A549 (cell line): ENCODE data around the gene OR2T27. TPM values are rescaled to one million over a fixed set of nuclear protein-coding genes. Genes with fewer than 3 reads are reported as not detected.
"Not testable (repeated sequence)": the region's sequence is repeated elsewhere in the genome, so short reads cannot be mapped to it uniquely, and the experiment has no call there.

Experiments
- ATAC-seq, 2 experiments: fragments of 200-7000 bp in 1 of 2; fragments of >200 bp in 1 of 2; cut with Nextera tagmentation in 1 of 2; cut with Tn5 transposase in 1 of 2; 3 replicates each; pipeline versions ENCODE4 v1.8.0 to v1.9.1; 2018 to 2020; ENCODE audit warnings: mild to moderate bottlenecking in 1 of 2, moderate library complexity in 1 of 2
- CTCF ChIA-PET: fragments of 300-600 bp; sonication (Branson Sonifier 250); formaldehyde crosslinking; extraction: SDS; loops from one replicate; lab custom pipeline; 2021; ENCODE audit warnings: antibody characterized with exemption, inconsistent platforms; lab: Yijun Ruan, JAX
- POLR2A ChIA-PET: fragments of 350-600 bp; formaldehyde crosslinking; extraction: SDS; loops from one replicate; lab custom pipeline; 2021; ENCODE audit warnings: antibody characterized with exemption, inconsistent platforms; lab: Yijun Ruan, JAX
- DNase-seq, 2 experiments: peaks; one replicate each; pipeline versions ENCODE4 v3.0.0 to v3.0.0-alpha.2; 2011 to 2016; ENCODE audit warnings: low read depth in 1 of 2, low spot score in 1 of 2
- FAIRE-seq: peaks from 2 replicates; lab custom pipeline; 2011; peaks lifted over from hg19 to GRCh38; lab: Jason Lieb, UNC
- H3K27ac ChIP-seq, 2 experiments: fragments of >200 bp; sonication (Bioruptor Twin); formaldehyde crosslinking; 3 replicates each; pipeline ENCODE4 v1.5.1; 2016 to 2017
- H3K4me1 ChIP-seq: fragments of >200 bp; sonication (Bioruptor Twin); formaldehyde crosslinking; 3 replicates; pipeline ENCODE4 v1.6.1; 2016
- H3K4me2 ChIP-seq: fragments of >200 bp; sonication (Bioruptor Twin); formaldehyde crosslinking; 3 replicates; pipeline ENCODE4 v1.6.1; 2016
- H3K4me3 ChIP-seq: fragments of >200 bp; sonication (Bioruptor Twin); formaldehyde crosslinking; 3 replicates; pipeline ENCODE4 v1.5.1; 2016
- H3K9me3 ChIP-seq: fragments of >200 bp; sonication (Bioruptor Twin); formaldehyde crosslinking; 3 replicates; pipeline ENCODE4 v1.6.1; 2016
- CBX2 ChIP-seq: fragments of 200-600 bp; sonication (generic); IDR thresholded peaks from 2 replicates; pipeline ENCODE4 v1.6.1; 2016; ENCODE audit warnings: low read depth, mild to moderate bottlenecking, borderline replicate concordance
- EHMT2 ChIP-seq: fragments of 200-600 bp; sonication (generic); IDR thresholded peaks from 2 replicates; pipeline ENCODE4 v1.6.1; 2016; ENCODE audit warnings: antibody characterized with exemption, low read depth, mild to moderate bottlenecking, moderate library complexity
- EP300 ChIP-seq, 2 experiments: fragments of >200 bp; sonication (Bioruptor Twin); formaldehyde crosslinking; IDR thresholded peaks; 2 replicates in 1 of 2; 3 replicates in 1 of 2; pipeline ENCODE4 v1.6.1; 2016 to 2017
- HMGXB4 ChIP-seq: fragments of 250-450 bp; sonication (Bioruptor Pico); IDR thresholded peaks from 2 replicates; pipeline ENCODE4 v1.5.0; 2021; ENCODE audit warnings: mild to moderate bottlenecking, moderate library complexity, borderline replicate concordance
- PHF8 ChIP-seq: fragments of 200-600 bp; sonication (generic); IDR thresholded peaks from 2 replicates; pipeline ENCODE4 v1.6.1; 2016; ENCODE audit warnings: low read depth, mild to moderate bottlenecking, antibody characterized with exemption, moderate library complexity, borderline replicate concordance
- ZFP36 ChIP-seq: fragments of 450-650 bp; IDR thresholded peaks from 2 replicates; pipeline ENCODE4 v1.6.1; 2014; ENCODE audit warnings: borderline replicate concordance; ENCODE audit not compliant: partially characterized antibody
- WGBS: methylation state at CpG from one replicate; pipeline ENCODE4 v1.1.6; 2017; ENCODE audit errors: missing lambda C conversion rate; 5-methylcytosine and 5-hydroxymethylcytosine counted together
- polyA plus RNA-seq, 4 experiments: library from polyadenylated mRNA; depleted of rRNA in 3 of 4; stranded (reverse); fragments of >200 nt; fragmentation: RNase III in 1 of 4; extraction: RNeasy Plus Mini Kit Qiagen cat#74134 plus additional on column Dnase treatment in 1 of 4; gene quantifications; 2 replicates in 3 of 4; 3 replicates in 1 of 4; pipeline ENCODE4 v1.2.3, GENCODE V29; 2011 to 2017
- TF ChIP-seq, protein P1 (sequence below): fragments of 250-450 bp; sonication (Bioruptor Pico); IDR thresholded peaks from 2 replicates; pipeline ENCODE4 v1.5.0; 2020; ENCODE audit warnings: low read depth, mild to moderate bottlenecking, moderate library complexity
- TF ChIP-seq, protein P2 (sequence below): fragments of >200 bp; sonication (Bioruptor Twin); formaldehyde crosslinking; IDR thresholded peaks from 3 replicates; pipeline ENCODE4 v1.6.1; 2016

Gene OR2T27
- polyA plus RNA-seq, 2 of the 4 experiments (the other 2 are of a cell fraction) = not detected

DNA sequence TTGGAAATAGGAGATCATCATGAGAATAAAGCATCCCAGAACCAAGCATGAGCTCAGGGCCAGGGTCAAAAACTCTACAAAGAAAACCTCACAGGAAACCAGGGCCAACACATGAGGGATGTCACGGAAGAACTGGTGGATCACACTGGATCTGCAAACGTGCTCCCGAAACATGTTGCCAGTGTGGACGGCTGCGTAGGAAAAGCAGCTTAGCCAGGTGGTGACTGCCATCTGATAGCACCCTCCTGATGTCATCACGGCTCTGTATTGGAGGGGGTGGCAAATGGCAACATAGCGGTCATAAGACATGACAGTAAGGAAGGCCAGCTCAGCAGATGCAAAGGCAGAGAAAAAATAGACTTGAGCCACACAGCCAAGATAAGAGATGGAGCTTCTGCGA is 26.3 kb upstream of the OR2T27 start:
- Histone ChIP-seq H3K4me2 (no peak overlapping the region), H3K27ac (no peak overlapping the region), H3K4me3 (no peak overlapping the region), H3K4me1 (no peaks in the 10 kb centered on the region), H3K9me3 (no peaks in the 10 kb centered on the region)
- ChIA-PET POLR2A (no interaction called here), CTCF (interaction anchor here (1.1 kb wide), 1 partner anchor 18 kb away, joined by 3 read pairs; no protein-coding TSS in a partner anchor)
- FAIRE-seq (no peak), DNase-seq (no peak)
- WGBS = 20% methylated on average over 8 of the region's 8 CpGs
- no peak for TF ChIP-seq PHF8
- TF ChIP-seq, protein P1, sequence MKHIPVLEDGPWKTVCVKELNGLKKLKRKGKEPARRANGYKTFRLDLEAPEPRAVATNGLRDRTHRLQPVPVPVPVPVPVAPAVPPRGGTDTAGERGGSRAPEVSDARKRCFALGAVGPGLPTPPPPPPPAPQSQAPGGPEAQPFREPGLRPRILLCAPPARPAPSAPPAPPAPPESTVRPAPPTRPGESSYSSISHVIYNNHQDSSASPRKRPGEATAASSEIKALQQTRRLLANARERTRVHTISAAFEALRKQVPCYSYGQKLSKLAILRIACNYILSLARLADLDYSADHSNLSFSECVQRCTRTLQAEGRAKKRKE (CRISPR knock-in tag) = no peak
- TF ChIP-seq, protein P2, sequence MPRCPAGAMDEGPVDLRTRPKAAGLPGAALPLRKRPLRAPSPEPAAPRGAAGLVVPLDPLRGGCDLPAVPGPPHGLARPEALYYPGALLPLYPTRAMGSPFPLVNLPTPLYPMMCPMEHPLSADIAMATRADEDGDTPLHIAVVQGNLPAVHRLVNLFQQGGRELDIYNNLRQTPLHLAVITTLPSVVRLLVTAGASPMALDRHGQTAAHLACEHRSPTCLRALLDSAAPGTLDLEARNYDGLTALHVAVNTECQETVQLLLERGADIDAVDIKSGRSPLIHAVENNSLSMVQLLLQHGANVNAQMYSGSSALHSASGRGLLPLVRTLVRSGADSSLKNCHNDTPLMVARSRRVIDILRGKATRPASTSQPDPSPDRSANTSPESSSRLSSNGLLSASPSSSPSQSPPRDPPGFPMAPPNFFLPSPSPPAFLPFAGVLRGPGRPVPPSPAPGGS = no peak
- TF ChIP-seq EHMT2 = no peak
- no peak for TF ChIP-seq CBX2
- TF ChIP-seq EP300 (IDR thresholded peaks at IDR 0.05) = no peak
- TF ChIP-seq ZFP36 = no peak
- TF ChIP-seq, all 56 proteins: peak for 0
- no peak for ATAC-seq

GRCh38 chr1:248670003-248670402 is 14.7 kb upstream of the OR2T27 start:
- FAIRE-seq (peak; percentile 61), ATAC-seq (no peak), DNase-seq (peak in 1 of 2 experiments; percentile 6)
- CTCF ChIA-PET = no interaction called here
- no peaks in the 10 kb centered on the region; the same call in 2 of the 3 replicates for H3K9me3 ChIP-seq
- no peak overlapping the region for H3K4me2 ChIP-seq
- no peaks in the 10 kb centered on the region for H3K4me1 ChIP-seq
- no peak overlapping the region for H3K27ac ChIP-seq
- TF ChIP-seq HMGXB4 (CRISPR knock-in tag) (no peak), ZFP36 (peak; percentile 50)
- POLR2A ChIA-PET = no interaction called here
- 0% methylated on average over 1 of the region's 1 CpG for WGBS
- H3K4me3 ChIP-seq = no peak overlapping the region

DNA sequence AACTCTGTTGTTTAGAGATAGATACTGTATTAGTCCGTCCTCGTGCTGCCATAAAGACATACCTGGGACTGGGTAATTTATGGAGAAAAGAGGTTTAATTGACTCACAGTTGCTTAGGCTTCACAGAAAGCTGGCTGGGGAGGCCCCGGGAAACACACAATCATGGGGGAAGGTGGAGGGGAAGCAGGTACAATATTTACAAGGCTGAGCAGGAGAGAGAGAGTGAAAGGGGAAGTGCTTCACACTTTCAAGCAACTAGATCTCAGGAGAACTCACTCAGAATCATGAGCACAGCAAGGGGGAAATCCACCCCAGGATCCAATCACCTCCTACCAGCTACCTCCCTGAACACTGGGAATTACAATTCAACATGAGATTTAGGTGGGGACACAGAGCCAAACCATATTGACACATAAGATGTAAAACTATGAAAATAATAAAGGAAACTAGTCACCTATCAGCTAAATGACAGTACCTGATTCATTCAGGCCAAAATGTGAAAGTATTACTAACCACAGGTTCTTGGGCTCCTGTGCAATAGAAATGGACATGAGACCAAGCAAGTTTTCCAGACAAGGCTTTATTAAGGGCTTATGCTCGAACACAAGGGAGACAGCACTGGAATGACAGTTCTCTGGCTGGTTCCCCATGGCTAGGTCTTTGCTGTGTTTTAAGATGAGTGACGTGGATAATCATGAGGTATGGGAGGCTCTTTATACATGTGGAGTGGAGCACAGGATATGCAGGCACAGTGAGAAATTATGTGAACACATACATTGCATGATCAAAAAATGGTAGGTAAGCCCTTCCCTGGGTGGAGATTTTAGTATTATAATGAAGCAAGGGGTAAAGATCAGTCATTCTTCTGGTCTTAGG is 8.4 kb upstream of the OR2T27 start:
- DNase-seq, CTCF ChIA-PET, H3K9me3 ChIP-seq, H3K4me1 ChIP-seq, H3K4me2 ChIP-seq, FAIRE-seq, H3K4me3 ChIP-seq, H3K27ac ChIP-seq, POLR2A ChIA-PET, ATAC-seq: not testable (repeated sequence)
- WGBS = under 1% methylated on average over 5 of the region's 5 CpGs

GRCh38 chr1:248656797-248657196 is 1.5 kb upstream of the OR2T27 start:
- H3K4me1 ChIP-seq, POLR2A ChIA-PET, FAIRE-seq, ATAC-seq, DNase-seq, H3K4me2 ChIP-seq, H3K9me3 ChIP-seq, H3K27ac ChIP-seq, H3K4me3 ChIP-seq, CTCF ChIA-PET: not testable (repeated sequence)
- 10% methylated on average over 6 of the region's 6 CpGs for WGBS

DNA sequence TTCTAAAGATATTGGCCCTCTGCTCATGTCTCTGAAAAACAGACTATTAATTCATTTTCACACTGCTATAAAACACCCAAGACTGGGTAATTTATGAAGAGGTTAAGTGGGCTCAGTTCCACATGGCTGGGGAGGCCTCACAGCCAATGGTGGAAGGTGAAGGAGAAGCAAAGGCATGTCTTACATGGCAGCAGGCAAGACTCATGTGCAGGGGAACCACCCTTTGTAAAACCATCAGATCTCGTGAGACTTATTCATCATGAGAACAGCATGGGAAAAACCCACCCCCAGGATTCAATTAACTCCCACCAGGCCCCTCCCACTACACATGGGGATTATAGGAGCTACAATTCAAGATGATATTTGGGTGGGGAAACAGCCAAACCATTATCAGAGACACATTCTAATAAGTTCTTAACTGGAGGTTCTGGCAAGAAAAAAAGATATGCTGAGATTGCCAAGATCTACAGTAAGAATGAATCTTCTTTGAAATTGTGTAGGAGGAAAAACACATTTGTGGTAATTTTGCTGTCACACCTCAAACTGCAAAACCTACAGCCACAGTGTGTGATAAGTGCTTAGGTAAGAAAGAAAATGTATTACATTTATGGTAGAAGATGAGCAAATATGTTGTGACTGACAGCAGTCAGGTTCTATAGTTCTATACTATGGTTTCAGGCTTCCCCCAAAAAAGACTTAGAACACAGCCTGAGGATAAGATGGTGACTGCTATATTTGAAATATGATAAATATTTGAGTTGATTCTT is 6.4 kb downstream of the OR2T27 start:
- WGBS = no CpG with 5 or more reads among the region's 1 CpG
- H3K27ac ChIP-seq, FAIRE-seq, H3K4me1 ChIP-seq, ATAC-seq, CTCF ChIA-PET, POLR2A ChIA-PET, DNase-seq, H3K4me3 ChIP-seq, H3K4me2 ChIP-seq, H3K9me3 ChIP-seq: not testable (repeated sequence)

- H3K27ac ChIP-seq, H3K4me1 ChIP-seq, CTCF ChIA-PET, H3K4me2 ChIP-seq, ATAC-seq, DNase-seq, POLR2A ChIA-PET, H3K9me3 ChIP-seq, H3K4me3 ChIP-seq, FAIRE-seq: not testable (repeated sequence)
- 0% methylated on average over 3 of the region's 3 CpGs for WGBS
Measured at GRCh38 chr1:248645178-248645577, 10.2 kb downstream of the OR2T27 start, which contains the start of gene OR2T35. Gene OR2T35, minus strand, starts transcription at chr1:248645278. Its CDS starts 6,020 bp downstream, at chr1:248639258.

DNA sequence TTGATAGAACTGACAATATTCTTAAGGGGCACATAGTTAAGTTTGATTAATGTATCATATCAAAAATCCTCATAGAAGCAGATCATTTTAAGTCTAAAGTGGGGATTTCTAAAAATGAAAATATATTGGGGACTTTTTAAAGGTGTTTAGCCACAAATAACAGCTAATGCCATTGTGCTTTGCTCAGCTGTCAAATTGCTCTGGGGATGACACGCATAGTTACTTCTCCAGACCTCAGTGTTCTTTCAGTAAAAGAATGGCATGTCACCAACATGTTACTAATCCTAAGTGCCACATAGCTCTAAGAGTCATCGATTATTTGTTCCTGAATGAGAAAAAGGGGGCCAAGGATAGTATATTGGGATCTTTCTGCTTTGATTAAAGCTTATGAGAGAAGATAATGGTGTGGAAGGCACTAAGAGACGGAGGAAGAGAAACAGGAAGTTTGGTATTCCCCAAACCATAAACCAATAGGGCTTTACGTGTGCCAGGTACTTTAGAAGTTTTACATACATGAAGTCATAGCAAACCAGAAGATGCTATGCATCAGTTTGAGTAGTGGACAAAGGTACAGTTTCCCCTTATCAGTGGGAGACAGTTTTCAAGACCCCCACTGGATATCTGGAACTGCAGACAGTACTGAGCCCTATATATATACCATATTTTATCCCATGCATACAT is 12.2 kb downstream of the OR2T27 start:
- H3K4me2 ChIP-seq, CTCF ChIA-PET: not testable (repeated sequence)
- WGBS = no CpG with 5 or more reads among the region's 4 CpGs

More for the DNA sequence above, 12.2 kb downstream of the OR2T27 start:
- FAIRE-seq = peak; percentile 28
- H3K9me3 ChIP-seq, ATAC-seq, H3K4me3 ChIP-seq, POLR2A ChIA-PET, H3K4me1 ChIP-seq, DNase-seq, H3K27ac ChIP-seq: not testable (repeated sequence)
